HTERT RPE-1 (cell line): Measurements from ENCODE around the gene BANP.
"Not testable (repeated sequence)": the region's sequence is repeated elsewhere in the genome, so short reads cannot be mapped to it uniquely, and the experiment has no call there.

ENCODE experiments used
- in situ Hi-C: fragments of 300-500 bp; cut with MboI; formaldehyde crosslinking; loops from 4 replicates; pipeline ENCODE4 v1.14.3; 2020; ENCODE audit warnings: low sequenced_read_pairs

The BANP gene

DNA sequence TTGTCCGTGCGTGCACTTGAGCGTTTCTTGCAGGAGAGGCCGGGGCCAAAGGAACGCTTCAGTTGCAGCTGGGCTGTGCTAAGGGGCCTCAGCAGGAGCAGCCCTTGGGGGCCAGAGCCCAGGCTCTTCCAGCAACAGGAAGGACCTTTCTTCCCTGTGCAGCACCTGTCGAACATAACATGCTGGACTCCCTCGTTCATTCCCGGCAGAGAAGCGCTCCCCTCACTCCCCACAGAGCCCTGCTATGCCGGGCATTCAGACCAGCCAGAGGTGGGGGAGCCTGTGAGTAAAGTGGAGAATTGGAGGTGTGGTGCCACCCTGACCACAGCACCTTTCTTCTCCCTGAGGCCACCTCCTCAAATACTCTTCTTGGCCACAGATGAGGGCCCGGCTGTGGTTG lies 94.1 kb downstream of the BANP start:
- in situ Hi-C loops, result not testable (repeated sequence)

DNA sequence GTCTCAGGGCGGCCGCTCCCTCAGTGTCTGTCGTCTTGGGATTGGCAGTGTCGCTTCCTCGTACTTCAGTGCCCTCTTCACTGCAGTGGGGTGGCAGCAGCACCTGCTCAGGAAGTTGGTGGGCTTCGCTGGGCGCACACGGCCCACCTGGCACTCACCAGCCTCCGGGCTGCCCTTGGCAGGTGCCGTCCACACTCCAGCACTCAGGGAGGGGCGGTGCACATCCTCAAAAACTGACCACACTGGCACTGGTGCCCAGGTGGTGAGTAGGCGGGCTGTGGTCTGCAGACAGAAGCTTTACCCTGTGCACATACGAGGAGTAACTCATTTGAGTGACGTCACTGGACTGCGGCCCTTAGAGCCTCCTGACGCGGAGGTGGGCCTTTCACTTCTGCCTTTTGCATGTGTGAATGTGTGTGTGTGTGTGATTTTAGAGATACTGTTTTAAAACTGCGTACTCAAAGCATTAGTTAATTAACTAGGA lies 94.6 kb downstream of the BANP start:
- in situ Hi-C loops, result no loop called here

DNA sequence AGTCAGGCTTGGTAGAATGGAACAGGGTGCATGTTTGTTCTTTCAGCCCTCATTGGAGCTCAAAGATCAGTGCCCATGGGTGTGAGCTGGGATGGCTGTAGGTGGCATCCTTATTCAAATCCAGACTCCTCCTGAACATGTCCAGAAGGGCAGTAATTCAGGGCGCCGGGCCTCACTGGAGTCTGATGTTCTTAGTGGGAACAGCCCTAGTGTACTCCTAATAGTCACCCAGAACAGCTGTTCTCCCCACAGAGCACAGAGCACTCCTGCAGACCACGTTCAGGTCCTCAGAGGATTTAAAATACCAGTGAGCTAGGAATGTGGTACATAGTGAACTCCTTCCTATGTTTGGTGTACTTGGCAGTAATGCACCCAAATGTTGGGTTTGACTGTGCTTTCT lies 96.2 kb downstream of the BANP start:
- in situ Hi-C loops, result no loop called here

DNA sequence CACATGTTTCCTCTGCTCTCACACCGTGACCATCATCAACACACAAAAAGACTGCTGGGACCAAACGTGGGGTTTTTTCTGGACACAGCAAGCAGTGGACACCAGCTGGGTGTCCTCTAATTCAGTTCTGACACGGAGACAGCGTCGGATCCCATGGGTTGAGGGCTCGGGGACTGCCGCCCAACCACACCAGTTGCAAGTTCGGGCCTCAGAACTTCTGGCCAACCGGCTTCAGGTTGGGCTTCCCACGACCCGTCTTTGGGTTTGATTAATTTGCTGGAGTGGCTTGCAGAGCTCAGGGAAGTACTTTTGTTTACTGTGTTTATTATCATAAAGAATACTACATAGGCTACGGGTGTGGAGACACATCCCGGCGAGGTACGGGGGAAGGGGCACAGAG lies 97.8 kb downstream of the BANP start:
- in situ Hi-C loops, result no loop called here

DNA sequence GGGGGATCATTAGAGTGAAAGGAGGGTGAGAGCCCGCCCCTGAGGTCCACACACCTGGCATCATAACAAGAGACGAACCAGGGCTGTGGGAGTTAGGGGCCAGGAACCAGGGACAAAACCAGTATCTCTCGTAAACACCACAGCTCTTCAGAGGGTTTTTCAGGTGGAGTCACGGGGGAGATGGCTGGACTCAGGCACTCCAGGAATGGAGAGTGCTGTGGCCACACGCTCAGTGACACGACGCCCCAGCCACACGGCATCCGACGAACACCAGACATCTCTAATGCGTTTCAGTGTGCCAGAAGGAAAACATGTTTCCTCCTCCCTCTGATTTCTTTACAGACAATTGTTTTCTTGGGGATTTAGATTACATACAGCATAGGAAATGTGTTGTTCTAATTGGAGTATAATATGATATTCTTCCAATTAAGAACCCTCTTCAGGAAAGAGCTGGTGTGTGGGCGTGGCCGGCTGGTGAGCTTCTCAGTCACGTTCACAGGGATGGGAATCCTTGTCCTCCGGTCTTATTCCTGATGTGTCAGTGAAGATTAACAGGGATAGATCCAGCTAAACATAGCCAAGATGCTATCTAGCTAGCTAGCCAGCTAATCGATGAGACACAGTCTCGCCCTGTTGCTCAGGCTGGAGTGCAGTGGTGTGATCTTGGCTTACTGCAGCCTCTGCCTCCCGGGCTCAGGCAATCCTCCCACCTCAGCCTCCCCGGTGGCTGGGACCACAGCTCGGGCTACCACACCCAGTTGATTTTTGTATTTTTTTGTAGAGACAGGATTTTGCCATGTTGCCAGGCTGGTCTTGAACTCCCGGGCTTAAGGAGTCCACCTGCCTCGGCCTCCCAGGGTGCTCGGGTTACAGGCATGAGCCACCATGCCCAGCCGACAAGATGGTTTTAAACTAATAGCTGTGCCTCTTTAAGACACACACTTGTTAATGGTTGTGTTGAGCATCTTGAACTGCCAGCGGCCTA lies 98.6 kb downstream of the BANP start:
- in situ Hi-C loops, result no loop called here

DNA sequence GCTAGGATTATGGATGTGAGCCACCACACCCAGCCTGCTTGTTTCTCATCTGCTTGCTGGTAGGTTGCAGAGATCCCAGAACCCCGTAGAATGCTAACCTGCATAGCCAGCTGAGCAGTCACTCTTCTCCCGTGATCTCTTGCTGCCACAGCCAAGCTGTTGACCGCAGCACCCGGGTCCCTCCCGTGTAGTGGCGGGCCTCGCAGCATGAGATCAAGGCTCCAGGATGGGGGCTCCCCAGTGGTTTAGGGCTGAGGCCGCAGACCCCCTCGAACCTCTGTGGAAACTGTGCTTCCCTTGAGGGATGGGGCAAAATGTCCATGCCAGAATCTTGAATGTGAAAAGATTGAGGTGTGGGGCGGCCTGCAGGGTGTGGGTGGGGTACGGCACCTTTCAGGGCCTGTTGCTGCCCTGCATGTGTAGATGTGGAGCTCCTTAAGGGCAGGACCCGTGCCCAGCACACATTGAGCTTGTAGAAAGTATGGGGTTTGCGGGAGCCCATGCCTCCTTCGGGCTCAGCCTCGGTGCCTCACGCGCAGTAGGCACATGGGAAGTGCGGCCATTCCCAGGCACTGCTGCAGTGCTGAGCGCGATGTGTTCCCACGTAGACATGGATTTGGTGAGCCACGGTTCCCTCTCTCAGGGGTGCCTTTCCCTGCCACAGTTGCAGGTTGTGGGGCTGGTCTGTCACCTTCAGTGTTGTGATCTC lies 99.9 kb downstream of the BANP start:
- in situ Hi-C loops, result no loop called here

DNA sequence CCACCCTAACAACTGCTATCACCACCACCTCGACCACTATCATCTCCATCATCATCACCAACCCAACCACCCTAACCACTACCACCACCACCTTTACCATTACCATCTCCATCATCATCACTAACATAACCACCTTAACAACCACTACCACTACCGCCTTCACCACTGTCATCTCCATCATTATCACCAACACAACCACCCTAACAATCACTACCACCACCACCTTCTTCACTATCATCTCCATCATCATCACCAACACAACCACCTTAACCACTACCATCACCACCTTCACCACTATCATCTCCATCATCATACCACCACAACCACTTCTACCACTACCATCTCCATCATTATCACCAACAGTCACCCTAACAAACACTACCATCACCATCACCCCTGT lies 101.4 kb downstream of the BANP start:
- in situ Hi-C loops, result no loop called here

DNA sequence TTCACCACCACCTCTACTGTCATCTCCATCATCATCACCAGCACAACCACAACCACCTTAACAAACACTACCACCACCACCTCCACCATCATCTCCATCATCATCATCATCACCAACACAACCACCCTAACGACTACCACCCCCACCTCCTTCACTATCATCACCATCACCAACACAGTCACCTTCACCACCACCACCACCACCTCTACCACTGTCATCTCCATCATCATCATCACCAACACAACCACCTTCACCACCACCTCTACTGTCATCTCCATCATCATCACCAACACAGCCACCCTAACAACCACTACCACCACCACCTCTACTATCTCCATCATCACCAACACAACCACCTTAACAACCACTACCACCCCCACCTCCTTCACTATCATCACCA lies 102.2 kb downstream of the BANP start:
- in situ Hi-C loops, result not testable (repeated sequence)

DNA sequence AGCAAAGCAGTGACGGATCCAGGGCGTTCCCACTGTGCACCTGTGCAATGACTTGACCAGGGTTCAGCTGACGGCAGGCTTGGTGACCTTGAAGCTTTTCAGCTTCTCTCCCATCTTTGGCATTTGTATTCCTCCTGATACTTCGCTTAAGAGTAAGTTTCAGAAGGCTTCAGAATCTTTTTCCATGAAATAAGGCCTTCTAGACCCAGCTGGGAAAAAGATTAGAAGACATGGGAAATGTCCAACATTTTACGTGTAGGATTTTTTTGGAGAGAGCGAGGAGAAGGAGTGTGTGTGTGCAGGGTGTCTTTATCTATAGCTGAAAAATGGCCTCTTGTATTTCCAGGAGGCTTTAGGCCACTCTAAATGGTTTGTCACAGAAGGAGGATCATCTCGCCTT lies 104.1 kb downstream of the BANP start:
- in situ Hi-C loops, result no loop called here

DNA sequence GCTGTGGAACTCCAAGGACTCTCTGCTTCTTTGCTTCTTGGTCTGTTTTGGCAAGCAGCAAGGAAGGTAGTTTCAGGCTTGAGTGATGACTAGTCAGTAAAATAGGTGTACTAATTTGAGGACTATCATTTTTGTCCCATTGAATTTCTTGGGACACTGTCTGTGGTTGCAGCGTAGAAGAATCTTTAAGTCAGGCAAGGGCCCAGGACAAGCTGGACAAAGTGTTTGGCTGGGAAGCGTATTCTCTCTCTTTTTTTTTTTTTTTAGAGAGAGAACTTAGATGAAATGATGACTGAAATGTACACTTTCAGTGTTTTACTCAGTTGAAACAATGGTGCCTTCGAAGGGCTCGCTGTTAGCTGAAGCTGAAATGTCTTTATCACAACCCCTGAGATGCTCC lies 105.0 kb downstream of the BANP start:
- in situ Hi-C loops, result no loop called here

DNA sequence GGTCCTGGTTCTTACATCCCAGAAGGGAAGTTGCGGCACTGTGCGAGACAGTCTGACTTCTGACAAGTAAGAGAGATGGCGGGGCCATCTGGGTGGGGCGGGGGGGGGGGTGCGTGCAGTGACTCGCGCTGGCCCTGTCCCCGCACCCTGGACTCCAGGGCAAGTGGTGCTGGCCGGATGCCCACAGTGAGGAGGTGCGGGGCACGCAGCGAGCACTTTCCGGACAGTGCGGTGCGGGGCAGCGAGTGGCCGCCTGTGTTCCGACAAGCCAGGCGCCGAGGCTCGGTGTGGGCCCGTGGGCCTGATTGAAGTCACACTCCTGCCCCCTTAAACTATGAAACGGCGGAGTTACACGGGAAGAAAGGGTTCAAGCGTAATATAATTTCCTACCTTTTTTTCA lies 106.4 kb downstream of the BANP start:
- in situ Hi-C loops, result no loop called here

DNA sequence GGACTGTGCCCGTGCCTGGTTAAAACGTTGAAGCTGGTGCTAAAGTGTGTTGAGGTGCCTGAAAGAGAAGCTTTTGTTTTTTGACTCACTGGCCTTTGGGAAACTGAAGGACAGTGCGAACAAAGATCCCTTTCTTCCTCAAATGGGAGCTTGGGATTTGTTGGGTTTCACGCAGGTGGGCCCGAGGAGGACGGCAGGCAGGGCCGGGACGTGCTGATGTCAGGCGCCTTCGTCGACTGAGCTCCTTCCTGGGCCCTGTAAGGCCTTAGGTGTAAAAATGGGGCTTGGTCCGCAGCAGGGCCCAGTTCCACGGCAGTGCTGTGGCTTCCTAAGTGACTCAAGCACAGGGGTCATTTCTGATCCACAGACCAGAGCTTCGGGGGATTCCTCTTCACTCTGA lies 106.9 kb downstream of the BANP start:
- in situ Hi-C loops, result no loop called here

DNA sequence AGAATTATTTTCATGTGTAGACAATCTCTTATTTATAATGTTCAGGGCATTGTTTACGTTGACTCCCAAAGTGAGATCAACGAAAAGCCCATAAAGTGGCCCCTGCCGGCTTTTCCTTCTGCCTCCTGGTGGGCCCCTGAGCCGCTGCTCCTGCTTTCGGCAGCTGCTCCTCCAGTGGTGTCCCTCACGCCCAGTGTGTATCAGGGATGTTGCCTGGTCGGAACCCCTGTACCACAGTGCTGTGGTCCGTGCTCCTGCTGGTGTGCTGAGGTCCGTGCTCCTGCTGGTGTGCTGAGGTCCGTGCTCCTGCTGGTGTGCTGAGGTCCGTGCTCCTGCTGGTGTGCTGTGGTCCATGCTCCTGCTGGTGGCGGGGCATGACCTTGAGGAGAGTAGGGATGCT lies 107.6 kb downstream of the BANP start:
- in situ Hi-C loops, result no loop called here

DNA sequence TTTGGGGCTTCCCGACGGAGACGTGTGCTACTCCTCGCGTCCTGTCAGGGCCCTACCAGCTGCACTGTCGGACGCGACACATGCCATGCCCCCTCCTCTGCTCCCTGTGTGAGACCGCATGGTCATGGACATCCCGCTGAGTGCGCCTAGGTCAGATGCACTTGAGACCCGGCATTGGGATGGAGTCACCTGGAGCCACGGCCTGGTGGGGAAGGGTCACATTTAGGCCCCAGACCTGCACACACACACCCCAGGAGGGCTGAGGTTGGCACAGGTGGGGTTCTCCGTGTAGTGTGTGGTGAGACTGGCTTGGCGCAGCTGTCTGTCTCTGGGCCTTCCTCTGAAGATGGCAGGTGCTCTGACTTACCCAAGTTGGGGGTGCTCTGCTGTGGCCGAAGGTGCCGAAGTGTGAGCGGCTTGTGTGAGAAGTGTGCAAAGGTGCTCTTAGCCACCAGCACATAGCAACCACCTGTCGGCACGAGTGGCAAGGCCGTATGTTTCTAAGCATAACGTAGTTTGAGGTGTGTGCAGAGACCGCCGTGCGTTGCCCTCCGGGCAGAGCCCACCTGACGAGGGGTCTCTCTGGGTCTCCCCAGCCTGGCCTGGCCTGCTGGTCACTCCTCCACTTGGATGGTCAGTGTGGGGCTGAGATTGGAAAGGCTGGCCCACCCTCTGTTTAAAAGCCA lies 108.6 kb downstream of the BANP start:
- in situ Hi-C loops, result no loop called here

DNA sequence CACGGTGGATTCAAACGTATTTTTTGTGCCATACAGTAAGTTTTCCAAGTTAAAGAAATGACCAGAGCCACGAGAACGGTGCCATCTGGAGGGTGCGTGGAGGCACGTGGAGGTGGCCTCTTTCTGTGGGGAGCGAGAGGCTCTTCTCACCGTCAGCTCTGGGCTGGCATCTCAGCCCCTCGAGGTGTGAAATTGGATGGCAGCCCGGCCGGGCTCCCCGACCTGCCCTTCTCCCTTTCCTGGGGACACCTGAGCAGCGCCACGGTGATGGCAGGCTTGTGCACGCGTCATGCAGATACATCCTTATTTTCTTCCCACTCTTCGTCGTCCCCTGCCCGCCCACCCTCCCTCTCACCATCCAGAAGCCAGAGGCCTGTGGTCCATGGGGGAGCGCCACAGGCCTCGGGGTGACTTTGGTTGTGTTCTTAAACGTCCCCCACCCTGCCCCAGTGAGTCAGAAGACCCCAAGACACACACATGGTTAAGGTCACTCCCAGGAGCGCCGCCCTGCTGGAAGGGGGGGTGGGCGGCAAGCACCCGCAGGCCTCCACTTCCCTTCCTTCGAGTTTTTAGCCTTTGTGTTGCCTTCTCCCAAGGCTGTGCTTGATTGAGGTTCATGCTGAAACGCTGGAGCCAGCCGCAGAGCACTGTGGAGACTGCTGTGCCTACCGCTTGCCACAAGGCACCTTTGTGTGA lies 109.4 kb downstream of the BANP start:
- in situ Hi-C loops, result no loop called here

DNA sequence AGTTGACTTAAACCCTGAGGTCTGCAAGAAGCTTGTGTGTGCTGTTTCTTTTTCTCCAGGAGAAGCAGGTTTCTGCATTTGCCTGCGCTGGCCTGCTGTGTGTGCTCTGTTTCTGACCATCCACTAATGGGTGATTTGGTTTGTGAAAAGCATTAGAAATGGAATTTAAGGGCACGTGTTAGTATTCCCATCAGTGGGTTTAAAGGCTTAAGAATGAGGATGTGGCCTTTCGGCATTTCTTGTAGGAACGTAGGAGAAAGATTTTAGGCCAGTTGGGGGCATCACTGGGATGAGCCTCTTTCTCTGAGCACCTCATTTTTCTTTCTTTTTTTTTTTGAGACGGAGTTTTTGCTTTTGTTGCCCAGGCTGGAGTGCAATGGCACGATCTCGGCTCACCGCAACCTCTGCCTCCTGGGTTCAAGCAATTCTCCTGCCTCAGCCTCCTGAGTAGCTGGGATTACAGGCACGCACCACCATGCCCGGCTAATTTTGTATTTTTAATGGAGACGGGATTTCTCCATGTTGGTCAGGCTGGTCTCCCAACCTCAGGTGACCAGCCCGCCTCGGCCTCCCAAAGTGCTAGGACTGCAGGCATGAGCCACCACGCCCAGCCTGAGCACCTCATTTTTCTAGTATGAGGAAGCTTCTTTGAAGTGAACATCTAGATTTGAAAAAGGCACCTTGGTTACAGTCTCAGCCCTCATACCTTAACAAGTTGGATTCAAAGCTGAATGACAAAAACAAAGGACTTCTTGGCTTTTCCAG lies 110.3 kb downstream of the BANP start:
- in situ Hi-C loops, result no loop called here

DNA sequence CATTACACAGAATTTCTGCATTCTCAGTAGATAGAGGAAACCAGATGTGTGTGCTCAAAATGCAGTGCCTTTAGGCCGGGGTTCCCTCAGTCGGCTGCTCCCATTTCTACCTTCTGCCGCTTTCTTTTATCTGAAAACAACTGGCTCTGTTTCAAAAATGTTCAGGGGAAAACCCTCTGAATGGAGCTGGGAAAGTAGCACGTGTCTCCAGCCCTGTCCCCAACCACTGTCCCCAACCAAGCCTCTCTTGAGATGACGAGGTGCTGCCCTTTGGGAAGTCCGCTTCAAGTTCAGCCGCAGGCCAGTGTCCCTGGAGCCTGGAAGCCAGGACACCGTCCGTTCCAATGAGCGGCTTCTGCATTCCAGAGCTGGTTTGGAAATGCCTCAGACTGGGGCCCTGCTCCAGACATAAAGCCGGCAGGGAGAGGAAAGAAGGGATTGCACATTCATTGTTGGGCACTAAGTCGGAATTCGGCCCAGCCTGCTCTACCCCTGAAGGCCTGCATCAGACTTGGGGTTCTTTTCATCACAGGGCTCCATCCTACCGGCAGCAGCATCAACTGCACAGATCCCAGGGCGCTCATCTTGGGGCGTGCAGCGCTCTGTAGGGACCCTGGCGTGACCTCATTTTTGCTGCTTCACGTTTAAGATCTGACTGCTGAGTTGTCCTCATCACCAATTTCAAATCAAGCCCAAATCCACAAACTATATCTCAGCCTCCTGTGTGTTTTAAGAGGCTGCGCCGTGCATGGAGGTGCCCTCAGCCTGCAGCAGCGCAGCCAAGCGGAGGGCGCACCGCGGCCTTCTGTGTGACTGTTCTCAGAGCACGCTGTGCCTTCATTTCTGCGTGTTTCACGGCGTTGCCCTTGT lies 111.3 kb downstream of the BANP start:
- in situ Hi-C loops, result no loop called here

DNA sequence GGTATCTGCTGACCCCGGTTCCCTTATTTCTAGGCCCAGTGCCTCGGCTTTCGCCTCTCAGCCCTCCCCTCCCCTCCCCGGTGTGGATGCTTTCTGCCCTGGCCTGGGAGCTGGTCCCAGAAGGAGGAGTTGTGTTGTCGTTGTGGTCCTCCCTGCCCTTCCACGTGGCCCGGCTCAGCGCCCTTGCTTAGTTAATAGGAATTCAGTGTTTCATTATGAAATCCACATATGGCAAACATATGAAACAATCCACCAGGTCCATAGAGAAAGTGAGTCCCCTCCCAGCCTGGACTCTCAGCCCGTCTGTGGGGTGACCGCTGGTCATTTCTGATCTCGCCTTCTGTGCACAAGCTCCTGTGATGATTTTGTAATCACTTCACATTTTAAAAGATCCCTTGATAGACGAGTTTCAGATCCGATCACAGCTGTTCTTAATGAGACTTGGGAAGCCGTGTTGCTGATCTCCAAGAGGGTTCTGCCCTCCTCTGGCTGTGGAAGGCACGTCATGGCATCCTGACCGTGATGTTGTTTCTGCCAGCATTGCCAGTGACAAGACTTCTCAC lies 112.1 kb downstream of the BANP start:
- in situ Hi-C loops, result no loop called here
